NCI-H1436 (cell line): ENCODE data around the gene DOHH.
A peak's percentile ranks its signal among the peaks of the same experiment; 100 is the strongest.

ENCODE experiments used
- DNase-seq: peaks from one replicate; lab custom pipeline; 2025; lab: John Stamatoyannopoulos, UW

DOHH gene

DNA sequence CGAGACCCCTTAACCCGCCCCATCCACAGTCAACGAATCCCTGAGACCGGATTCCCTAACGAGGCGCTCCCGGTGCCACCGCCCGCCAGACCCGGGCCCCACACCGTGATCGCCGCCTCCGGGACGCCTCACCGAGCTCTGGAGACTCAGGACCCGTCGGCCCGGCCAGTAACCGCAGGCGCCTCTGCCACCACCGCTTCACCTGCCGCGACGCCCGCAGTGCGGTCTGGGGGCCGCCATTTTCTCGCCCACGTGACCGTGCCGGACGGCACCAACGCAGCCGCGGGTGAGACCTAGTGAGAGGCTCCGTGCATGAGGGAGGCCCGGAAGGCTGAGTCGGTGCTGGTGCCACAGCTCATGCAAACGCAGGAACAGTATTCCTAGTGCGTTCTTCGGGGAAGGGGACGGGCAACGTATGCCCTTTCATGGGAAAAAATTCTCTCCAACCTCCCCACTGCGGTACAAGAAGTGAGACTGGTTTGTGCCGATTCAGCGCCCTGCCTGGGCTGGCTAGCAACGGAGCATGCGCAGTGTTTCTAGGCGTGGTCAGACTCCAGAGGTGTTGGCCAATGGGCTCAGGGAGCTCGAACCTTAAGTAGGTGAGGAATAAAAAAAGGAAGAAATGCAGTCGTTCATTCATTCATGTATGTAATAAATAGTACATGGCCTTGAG lies at the start of gene DOHH:
Gene DOHH (minus strand): TSS at position 246 of the 673 bp plus-strand sequence. CDS start 3,860 bp downstream, outside the sequence.
- peak; percentile 94 for DNase-seq

DNA sequence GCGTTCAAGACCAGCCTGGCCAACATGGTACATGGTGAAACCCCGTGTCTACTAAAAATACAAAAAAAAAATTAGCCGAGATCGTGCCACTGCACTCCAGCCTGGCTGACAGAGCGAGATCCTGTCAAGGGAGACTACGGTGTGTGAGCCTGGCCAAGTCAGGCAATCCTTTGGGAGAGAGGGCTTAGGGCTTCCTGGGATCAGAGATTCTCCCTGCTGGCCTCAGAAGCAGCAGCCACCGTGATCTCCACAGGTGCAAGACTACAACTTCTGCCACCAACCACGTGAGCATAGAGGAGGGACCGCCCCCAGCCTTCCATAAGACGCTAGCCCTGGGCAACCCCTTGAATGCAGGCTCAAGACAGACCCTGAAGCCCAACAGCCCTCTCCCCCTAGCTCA lies 49.3 kb upstream of the DOHH start:
- no peak for DNase-seq

- no peak for DNase-seq
Measured at GRCh38 chr19:3548606-3549005, 48.1 kb upstream of the DOHH start.

- no peak for DNase-seq
Measured at GRCh38 chr19:3547767-3548282, 47.4 kb upstream of the DOHH start.

DNA sequence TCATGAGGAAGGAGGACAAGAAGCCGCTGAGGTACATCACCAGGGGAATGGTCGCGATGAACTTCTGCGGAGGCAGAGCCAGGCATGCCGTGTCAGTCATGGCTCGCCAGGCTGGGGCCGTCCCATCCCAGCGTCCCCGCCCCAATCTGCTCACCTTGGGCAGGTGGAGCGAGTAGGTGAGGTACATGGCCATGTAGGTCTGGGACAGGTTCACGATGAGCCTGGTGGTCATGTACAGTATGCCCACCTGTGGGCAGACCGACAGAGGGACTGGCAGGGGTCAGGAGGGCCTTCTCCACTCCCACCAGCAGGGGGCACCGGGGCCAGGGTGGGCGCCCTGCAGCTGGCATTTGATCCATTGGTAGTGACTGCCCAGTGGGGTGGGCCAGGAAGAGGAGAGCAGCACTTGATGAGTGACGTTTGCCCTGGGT lies 46.8 kb upstream of the DOHH start:
- DNase-seq: no peak

GRCh38 chr19:3546119-3546518 lies 45.6 kb upstream of the DOHH start:
- DNase-seq: no peak

GRCh38 chr19:3545669-3546034 lies 45.2 kb upstream of the DOHH start:
- no peak for DNase-seq

DNA sequence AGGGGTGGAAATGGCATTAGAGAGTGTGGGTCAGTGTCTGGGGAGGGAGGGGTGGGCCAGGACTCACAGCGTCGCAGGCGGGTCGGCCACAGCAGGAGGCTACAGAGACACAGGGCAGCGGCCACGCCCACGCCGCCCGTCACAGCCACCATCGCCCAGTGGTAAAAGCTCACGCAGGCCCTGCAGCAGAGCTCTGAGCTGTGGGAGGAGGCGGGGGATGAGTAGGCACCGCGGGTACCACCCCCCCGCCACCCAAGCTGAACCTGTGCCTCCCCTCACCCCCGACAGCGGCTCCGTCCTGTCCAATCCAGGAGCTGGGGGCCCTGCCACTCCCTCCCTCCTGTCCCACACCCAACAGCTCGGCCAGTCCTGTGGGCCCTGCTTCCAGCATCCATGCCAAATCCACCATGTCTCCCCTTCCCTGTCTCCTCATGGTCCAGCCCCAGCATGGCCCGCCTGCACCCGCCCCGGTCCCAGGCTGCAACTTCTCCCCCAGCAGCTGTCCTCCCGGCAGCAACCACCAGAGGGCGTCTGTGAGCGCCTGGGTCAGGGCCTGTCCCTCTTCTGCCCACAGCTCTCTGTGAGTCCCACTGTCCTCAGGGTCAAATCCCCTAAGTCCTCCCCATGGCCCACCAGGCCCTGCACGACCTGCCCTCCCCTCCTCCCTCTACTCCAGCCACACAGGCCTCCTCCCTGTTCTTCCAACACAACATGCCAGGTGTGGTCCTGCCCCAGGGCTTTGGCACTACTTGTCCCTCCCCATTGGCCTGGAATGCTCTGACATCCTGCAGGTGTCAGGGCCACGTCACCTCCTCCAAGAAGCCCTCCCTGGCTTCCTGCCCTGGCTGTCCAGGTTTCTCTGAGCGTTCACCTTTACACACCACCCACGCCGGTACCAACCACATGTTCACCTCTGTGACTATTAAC lies 44.5 kb upstream of the DOHH start:
- no peak for DNase-seq

GRCh38 chr19:3544058-3544376 lies 43.5 kb upstream of the DOHH start:
- no peak for DNase-seq

- no peak for DNase-seq
Measured at GRCh38 chr19:3543150-3544057, 42.9 kb upstream of the DOHH start.

- no peak for DNase-seq
Measured at GRCh38 chr19:3539756-3540118, 39.3 kb upstream of the DOHH start.

DNA sequence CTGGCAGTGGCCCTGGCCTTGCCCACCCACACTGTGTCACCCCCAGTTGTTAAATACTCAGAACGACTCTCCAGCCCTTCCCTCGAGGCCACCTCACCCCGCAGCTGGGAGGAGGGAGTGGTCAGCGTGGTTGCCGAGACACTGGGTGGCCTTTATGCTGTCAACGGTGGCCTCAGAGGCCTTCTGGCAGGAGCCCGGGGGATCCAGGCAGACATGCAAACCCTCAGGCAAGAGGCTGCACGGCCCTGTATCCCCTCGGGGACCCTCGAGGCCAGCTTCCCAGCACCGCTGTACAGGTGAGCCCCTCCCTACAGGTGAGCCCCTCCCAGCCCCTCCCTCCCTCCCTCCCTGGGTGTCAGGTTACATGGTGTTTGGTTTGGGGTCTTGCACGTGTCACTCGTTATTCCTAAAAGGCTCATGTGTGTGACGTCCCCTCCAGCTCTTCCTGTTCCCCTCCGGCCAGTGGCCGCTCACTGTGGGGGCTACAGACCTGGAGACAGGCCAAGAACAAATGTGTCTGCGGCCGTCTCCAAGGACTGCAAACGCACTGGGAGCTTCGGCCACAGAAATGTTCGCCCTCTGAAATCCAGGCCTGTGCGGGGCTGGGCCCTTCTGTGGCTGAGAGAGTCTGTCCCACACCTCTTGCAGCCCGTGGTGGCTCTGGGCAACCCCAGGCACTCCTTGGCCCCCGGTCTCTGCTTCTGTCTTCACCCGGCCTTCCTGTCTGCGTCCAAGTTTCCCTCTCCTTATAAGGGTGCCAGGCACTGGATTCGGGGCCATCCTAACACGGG lies 38.7 kb upstream of the DOHH start, which contains the start of gene TEKTIP1:
Gene TEKTIP1 (plus strand): TSS at position 210 of the 791 bp plus-strand sequence. CDS start 4 bp downstream, at position 214.
- peak; percentile 41 for DNase-seq

- DNase-seq: no peak
Measured at GRCh38 chr19:3538258-3538929, 37.9 kb upstream of the DOHH start.

DNA sequence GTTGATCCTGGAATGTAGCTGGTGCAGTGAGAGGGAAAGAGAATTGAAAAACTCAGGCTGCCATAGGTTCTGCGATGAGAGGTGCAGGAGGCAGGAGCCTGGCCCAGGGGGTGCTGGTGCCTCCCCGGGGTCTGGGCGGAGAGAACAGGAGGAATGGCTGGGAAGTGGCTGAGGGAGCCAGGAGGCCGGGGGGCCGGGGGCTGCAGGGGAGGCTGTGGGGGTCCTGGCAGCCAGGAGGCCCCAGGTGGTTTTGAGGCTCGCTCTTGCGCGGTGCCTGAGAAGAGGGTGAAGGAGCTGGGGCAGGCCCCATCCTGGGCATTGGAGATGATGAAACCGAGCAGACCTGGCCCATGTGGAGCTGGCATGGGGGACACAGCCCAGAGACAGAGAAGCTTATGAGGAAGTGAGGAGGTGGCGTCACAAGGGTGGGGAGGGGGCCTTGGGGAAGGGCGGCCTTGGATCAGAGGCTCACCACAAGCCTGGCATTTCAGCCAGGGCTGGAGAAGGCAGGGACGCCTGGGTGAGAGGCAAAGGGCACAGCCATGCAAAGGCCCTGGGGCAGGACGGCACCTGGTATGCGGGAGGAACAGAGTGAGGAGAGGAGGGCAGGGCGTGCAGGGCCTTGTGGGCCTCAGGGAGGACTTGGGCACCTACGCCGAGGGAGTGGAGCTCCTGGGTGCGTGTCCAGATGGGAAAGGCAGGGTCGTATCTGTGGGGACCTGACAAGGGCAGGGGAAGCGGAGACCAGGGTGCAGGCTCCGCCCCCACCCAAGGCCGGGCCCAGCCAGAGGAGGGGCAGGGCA lies 37.2 kb upstream of the DOHH start:
- DNase-seq: no peak

GRCh38 chr19:3537101-3537437 lies 36.6 kb upstream of the DOHH start:
- no peak for DNase-seq

- DNase-seq: no peak
Measured at GRCh38 chr19:3536429-3537100, 36.1 kb upstream of the DOHH start.

- DNase-seq: no peak
Measured at GRCh38 chr19:3535981-3536380, 35.5 kb upstream of the DOHH start.

GRCh38 chr19:3535563-3535965 lies 35.1 kb upstream of the DOHH start:
- DNase-seq: no peak

GRCh38 chr19:3535235-3535535 lies 34.7 kb upstream of the DOHH start:
- no peak for DNase-seq
